ENCODE measurements around the gene KRR1.

DNA sequence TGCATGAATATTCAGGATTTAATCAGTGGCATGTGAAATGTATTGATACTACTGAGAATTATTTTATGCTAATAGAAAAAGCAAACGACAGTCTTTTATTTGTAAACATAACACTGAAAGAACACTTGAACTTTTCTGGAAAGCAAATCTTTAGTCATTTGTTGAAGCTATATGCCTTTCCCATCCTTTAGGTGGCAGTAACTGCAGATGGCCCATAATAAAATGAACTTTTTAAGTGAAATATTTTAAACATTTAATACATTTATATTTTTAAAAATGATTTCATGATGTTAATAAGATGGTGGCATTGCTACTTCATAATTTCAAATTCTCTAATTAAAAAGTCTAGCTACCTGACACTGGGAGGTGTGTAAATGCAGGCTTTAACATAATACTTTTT is 13.9 kb upstream of the KRR1 start:
- TF ChIP-seq POLR2A (IDR thresholded peaks at IDR 0.05) = no peak
- TF ChIP-seq, protein P1, sequence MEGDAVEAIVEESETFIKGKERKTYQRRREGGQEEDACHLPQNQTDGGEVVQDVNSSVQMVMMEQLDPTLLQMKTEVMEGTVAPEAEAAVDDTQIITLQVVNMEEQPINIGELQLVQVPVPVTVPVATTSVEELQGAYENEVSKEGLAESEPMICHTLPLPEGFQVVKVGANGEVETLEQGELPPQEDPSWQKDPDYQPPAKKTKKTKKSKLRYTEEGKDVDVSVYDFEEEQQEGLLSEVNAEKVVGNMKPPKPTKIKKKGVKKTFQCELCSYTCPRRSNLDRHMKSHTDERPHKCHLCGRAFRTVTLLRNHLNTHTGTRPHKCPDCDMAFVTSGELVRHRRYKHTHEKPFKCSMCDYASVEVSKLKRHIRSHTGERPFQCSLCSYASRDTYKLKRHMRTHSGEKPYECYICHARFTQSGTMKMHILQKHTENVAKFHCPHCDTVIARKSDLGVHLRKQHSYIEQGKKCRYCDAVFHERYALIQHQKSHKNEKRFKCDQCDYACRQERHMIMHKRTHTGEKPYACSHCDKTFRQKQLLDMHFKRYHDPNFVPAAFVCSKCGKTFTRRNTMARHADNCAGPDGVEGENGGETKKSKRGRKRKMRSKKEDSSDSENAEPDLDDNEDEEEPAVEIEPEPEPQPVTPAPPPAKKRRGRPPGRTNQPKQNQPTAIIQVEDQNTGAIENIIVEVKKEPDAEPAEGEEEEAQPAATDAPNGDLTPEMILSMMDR (IDR thresholded peaks at IDR 0.05 in 4 of 5, conservative IDR thresholded peaks at IDR 0.05 in 1 of 5) = no peak

All from gastrocnemius medialis (tissue), 4 donors.